A549 (cell line): ENCODE data around the gene FOXJ3. TPM values are rescaled to one million over a fixed set of nuclear protein-coding genes. Genes with fewer than 3 reads are reported as not detected.

Experiments used
- ATAC-seq, 2 experiments: fragments of 200-7000 bp in 1 of 2; fragments of >200 bp in 1 of 2; cut with Nextera tagmentation in 1 of 2; cut with Tn5 transposase in 1 of 2; 3 replicates each; pipeline versions ENCODE4 v1.8.0 to v1.9.1; 2018 to 2020; ENCODE audit warnings: mild to moderate bottlenecking in 1 of 2, moderate library complexity in 1 of 2
- CTCF ChIA-PET: fragments of 300-600 bp; sonication (Branson Sonifier 250); formaldehyde crosslinking; extraction: SDS; loops from one replicate; lab custom pipeline; 2021; ENCODE audit warnings: antibody characterized with exemption, inconsistent platforms; lab: Yijun Ruan, JAX
- POLR2A ChIA-PET: fragments of 350-600 bp; formaldehyde crosslinking; extraction: SDS; loops from one replicate; lab custom pipeline; 2021; ENCODE audit warnings: antibody characterized with exemption, inconsistent platforms; lab: Yijun Ruan, JAX
- DNase-seq, 2 experiments: peaks; one replicate each; pipeline versions ENCODE4 v3.0.0 to v3.0.0-alpha.2; 2011 to 2016; ENCODE audit warnings: low read depth in 1 of 2, low spot score in 1 of 2
- FAIRE-seq: peaks from 2 replicates; lab custom pipeline; 2011; peaks lifted over from hg19 to GRCh38; lab: Jason Lieb, UNC
- H3K27ac ChIP-seq, 2 experiments: fragments of >200 bp; sonication (Bioruptor Twin); formaldehyde crosslinking; 3 replicates each; pipeline ENCODE4 v1.5.1; 2016 to 2017
- H3K4me1 ChIP-seq: fragments of >200 bp; sonication (Bioruptor Twin); formaldehyde crosslinking; 3 replicates; pipeline ENCODE4 v1.6.1; 2016
- H3K4me2 ChIP-seq: fragments of >200 bp; sonication (Bioruptor Twin); formaldehyde crosslinking; 3 replicates; pipeline ENCODE4 v1.6.1; 2016
- H3K4me3 ChIP-seq: fragments of >200 bp; sonication (Bioruptor Twin); formaldehyde crosslinking; 3 replicates; pipeline ENCODE4 v1.5.1; 2016
- H3K9me3 ChIP-seq: fragments of >200 bp; sonication (Bioruptor Twin); formaldehyde crosslinking; 3 replicates; pipeline ENCODE4 v1.6.1; 2016
- CHD4 ChIP-seq: fragments of 200-600 bp; sonication (generic); IDR thresholded peaks from 2 replicates; pipeline ENCODE4 v1.6.1; 2016; ENCODE audit warnings: antibody characterized with exemption, mild to moderate bottlenecking, borderline replicate concordance
- ESRRA ChIP-seq: fragments of 150-350 bp; IDR thresholded peaks from 2 replicates; pipeline ENCODE4 v1.6.1; 2014; ENCODE audit warnings: mild to moderate bottlenecking, low read length, borderline replicate concordance
- FOSL2 ChIP-seq, 2 experiments: fragments of 450-650 bp in 1 of 2; fragments of >200 bp in 1 of 2; sonication (Bioruptor Twin) in 1 of 2; formaldehyde crosslinking; IDR thresholded peaks; 2 replicates each; pipeline versions ENCODE4 v1.5.0 to v1.6.1; 2016 to 2020; ENCODE audit warnings: mild to moderate bottlenecking in 1 of 2, moderate library complexity in 1 of 2
- GATA3 ChIP-seq: IDR thresholded peaks from 2 replicates; pipeline ENCODE4 v1.6.1; 2012; ENCODE audit warnings: borderline replicate concordance
- HEYL ChIP-seq: fragments of 250-450 bp; sonication (Bioruptor Pico); IDR thresholded peaks from 2 replicates; pipeline ENCODE4 v1.8.0; 2021; ENCODE audit warnings: mild to moderate bottlenecking, moderate library complexity
- KDM1A ChIP-seq: fragments of 200-600 bp; sonication (generic); IDR thresholded peaks from 2 replicates; pipeline ENCODE4 v1.6.1; 2016; ENCODE audit warnings: low read depth, mild to moderate bottlenecking
- MAFK ChIP-seq: fragments of 450-650 bp; IDR thresholded peaks from 2 replicates; pipeline ENCODE4 v1.6.1; 2014; ENCODE audit not compliant: partially characterized antibody
- POLR2AphosphoS2 ChIP-seq: conservative IDR thresholded peaks from 2 replicates; pipeline ENCODE4 v1.6.1; 2012; ENCODE audit warnings: low read length, improper control_type of control experiment, inconsistent platforms
- RNF2 ChIP-seq: fragments of 200-600 bp; sonication (generic); IDR thresholded peaks from 2 replicates; pipeline ENCODE4 v1.6.1; 2016; ENCODE audit warnings: low read depth, mild to moderate bottlenecking, antibody characterized with exemption, moderate library complexity, borderline replicate concordance
- TFCP2L1 ChIP-seq: fragments of 250-450 bp; sonication (Bioruptor Pico); IDR thresholded peaks from 2 replicates; pipeline ENCODE4 v1.5.0; 2021; ENCODE audit warnings: mild to moderate bottlenecking
- TP53 ChIP-seq: fragments of 250-450 bp; sonication (Bioruptor Pico); IDR thresholded peaks from 2 replicates; pipeline ENCODE4 v1.5.0; 2021; ENCODE audit warnings: mild to moderate bottlenecking, moderate library complexity
- ZC3H11A ChIP-seq: fragments of 450-650 bp; IDR thresholded peaks from 2 replicates; pipeline ENCODE4 v1.6.1; 2014; ENCODE audit warnings: antibody characterized with exemption, mild to moderate bottlenecking
- ZFP36 ChIP-seq: fragments of 450-650 bp; IDR thresholded peaks from 2 replicates; pipeline ENCODE4 v1.6.1; 2014; ENCODE audit warnings: borderline replicate concordance; ENCODE audit not compliant: partially characterized antibody
- WGBS: methylation state at CpG from one replicate; pipeline ENCODE4 v1.1.6; 2017; ENCODE audit errors: missing lambda C conversion rate; 5-methylcytosine and 5-hydroxymethylcytosine counted together
- polyA plus RNA-seq, 4 experiments: library from polyadenylated mRNA; depleted of rRNA in 3 of 4; stranded (reverse); fragments of >200 nt; fragmentation: RNase III in 1 of 4; extraction: RNeasy Plus Mini Kit Qiagen cat#74134 plus additional on column Dnase treatment in 1 of 4; gene quantifications; 2 replicates in 3 of 4; 3 replicates in 1 of 4; pipeline ENCODE4 v1.2.3, GENCODE V29; 2011 to 2017
- TF ChIP-seq, protein P1 (sequence below): IDR thresholded peaks from 2 replicates; pipeline ENCODE4 v1.6.1; 2012; ENCODE audit warnings: low read depth, borderline replicate concordance
- TF ChIP-seq, protein P2 (sequence below): IDR thresholded peaks from 2 replicates; pipeline ENCODE4 v1.6.1; 2012
- TF ChIP-seq, protein P3 (sequence below): fragments of 200-600 bp; sonication (generic); IDR thresholded peaks from 2 replicates; pipeline ENCODE4 v1.6.1; 2016; ENCODE audit warnings: antibody characterized with exemption, mild to moderate bottlenecking, moderate library complexity

FOXJ3 gene
- polyA plus RNA-seq, 2 of the 4 experiments (the other 2 are of a cell fraction), result 16.8 to 45.0 TPM

DNA sequence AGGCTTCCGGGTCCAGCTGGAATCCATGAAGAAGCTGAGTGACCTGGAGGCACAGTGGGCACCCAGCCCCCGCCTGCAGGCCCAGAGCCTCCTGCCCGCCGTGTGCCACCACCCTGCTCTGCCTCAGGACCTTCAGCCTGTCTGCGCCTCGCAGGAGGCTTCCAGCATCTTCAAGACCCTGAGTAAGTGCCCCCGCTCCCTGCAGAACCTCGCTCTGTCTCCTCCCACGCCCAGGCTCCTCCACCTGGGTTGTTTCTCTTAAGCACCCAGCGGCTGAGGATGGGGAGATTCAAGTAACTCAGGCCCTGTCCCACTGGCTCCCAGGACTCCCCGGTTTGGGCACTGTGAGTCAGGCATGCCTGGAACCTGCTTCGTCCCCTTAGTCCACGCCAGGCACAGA is 180.3 kb downstream of the FOXJ3 start:
- no peak for ATAC-seq
- WGBS, result 45% methylated on average over 7 of the region's 13 CpGs
- FAIRE-seq, result no peak

DNA sequence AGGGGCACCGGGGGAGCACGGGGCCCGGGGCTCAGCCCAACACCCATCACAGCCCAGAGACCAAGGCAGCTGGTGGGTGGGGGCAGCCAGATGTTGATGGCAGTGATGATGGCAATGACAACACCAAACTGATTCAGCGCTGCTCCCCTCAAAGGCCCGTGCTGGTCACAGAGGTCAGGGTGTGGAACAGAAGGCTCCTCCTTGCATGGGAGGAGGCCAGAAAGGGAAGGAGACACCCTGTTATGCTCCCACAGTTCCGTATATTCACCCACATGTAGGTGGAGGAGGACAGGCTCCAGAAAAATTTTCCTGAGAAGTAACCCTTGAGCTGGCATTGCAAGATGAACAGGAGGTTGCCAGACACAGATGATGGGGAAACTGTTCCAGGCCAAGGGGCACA is 181.4 kb downstream of the FOXJ3 start:
- Histone ChIP-seq H3K4me2 (no peak overlapping the region), H3K9me3 (no peaks in the 10 kb centered on the region)
- CTCF ChIA-PET, result interaction anchor here (7.4 kb wide), 1 partner anchor 20 kb away, joined by 46 read pairs; no protein-coding TSS in a partner anchor
- TF ChIP-seq RNF2 (no peak), POLR2AphosphoS2 (no peak), MAFK (no peak), ZC3H11A (no peak), GATA3 (no peak), TFCP2L1 (CRISPR knock-in tag) (no peak), ZFP36 (no peak), ESRRA (no peak)
- TF ChIP-seq, protein P1, sequence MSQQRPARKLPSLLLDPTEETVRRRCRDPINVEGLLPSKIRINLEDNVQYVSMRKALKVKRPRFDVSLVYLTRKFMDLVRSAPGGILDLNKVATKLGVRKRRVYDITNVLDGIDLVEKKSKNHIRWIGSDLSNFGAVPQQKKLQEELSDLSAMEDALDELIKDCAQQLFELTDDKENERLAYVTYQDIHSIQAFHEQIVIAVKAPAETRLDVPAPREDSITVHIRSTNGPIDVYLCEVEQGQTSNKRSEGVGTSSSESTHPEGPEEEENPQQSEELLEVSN, result no peak
- TF ChIP-seq, protein P2, sequence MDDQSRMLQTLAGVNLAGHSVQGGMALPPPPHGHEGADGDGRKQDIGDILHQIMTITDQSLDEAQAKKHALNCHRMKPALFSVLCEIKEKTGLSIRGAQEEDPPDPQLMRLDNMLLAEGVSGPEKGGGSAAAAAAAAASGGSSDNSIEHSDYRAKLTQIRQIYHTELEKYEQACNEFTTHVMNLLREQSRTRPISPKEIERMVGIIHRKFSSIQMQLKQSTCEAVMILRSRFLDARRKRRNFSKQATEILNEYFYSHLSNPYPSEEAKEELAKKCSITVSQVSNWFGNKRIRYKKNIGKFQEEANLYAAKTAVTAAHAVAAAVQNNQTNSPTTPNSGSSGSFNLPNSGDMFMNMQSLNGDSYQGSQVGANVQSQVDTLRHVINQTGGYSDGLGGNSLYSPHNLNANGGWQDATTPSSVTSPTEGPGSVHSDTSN, result no peak
- TF ChIP-seq, protein P3, sequence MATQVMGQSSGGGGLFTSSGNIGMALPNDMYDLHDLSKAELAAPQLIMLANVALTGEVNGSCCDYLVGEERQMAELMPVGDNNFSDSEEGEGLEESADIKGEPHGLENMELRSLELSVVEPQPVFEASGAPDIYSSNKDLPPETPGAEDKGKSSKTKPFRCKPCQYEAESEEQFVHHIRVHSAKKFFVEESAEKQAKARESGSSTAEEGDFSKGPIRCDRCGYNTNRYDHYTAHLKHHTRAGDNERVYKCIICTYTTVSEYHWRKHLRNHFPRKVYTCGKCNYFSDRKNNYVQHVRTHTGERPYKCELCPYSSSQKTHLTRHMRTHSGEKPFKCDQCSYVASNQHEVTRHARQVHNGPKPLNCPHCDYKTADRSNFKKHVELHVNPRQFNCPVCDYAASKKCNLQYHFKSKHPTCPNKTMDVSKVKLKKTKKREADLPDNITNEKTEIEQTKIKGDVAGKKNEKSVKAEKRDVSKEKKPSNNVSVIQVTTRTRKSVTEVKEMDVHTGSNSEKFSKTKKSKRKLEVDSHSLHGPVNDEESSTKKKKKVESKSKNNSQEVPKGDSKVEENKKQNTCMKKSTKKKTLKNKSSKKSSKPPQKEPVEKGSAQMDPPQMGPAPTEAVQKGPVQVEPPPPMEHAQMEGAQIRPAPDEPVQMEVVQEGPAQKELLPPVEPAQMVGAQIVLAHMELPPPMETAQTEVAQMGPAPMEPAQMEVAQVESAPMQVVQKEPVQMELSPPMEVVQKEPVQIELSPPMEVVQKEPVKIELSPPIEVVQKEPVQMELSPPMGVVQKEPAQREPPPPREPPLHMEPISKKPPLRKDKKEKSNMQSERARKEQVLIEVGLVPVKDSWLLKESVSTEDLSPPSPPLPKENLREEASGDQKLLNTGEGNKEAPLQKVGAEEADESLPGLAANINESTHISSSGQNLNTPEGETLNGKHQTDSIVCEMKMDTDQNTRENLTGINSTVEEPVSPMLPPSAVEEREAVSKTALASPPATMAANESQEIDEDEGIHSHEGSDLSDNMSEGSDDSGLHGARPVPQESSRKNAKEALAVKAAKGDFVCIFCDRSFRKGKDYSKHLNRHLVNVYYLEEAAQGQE, result no peak
- TF ChIP-seq, all 56 proteins: peak for 0
- POLR2A ChIA-PET, result interaction anchor here (0.6 kb wide), 1 partner anchor 874 kb away, joined by 3 read pairs; no protein-coding TSS in a partner anchor
- FAIRE-seq, result no peak
- no peak overlapping the region for H3K27ac ChIP-seq
- DNase-seq, result no peak
- ATAC-seq, result no peak
- H3K4me3 ChIP-seq, result no peak overlapping the region
- H3K4me1 ChIP-seq, result peaks cover 7% of the 10 kb centered on the region; the same call in 1 of the 3 replicates
- WGBS, result 38% methylated on average over 1 of the region's 6 CpGs

More for the DNA sequence above, 180.3 kb downstream of the FOXJ3 start:
- no peak for TF ChIP-seq HEYL (CRISPR knock-in tag)
- TF ChIP-seq FOSL2 (IDR thresholded peaks at IDR 0.05), result no peak
- TF ChIP-seq FOSL2 (CRISPR knock-in tag; IDR thresholded peaks at IDR 0.05), result no peak
- POLR2A ChIA-PET, result no interaction called here
- H3K4me1 ChIP-seq, result peaks cover 7% of the 10 kb centered on the region; the same call in 1 of the 3 replicates
- H3K9me3 ChIP-seq, result no peaks in the 10 kb centered on the region
- H3K4me3 ChIP-seq, result no peak overlapping the region
- no peak overlapping the region for H3K4me2 ChIP-seq
- no peak for DNase-seq
- no peak overlapping the region for H3K27ac ChIP-seq
- CTCF ChIA-PET, result interaction anchor here (7.4 kb wide), 1 partner anchor 19 kb away, joined by 46 read pairs; no protein-coding TSS in a partner anchor

DNA sequence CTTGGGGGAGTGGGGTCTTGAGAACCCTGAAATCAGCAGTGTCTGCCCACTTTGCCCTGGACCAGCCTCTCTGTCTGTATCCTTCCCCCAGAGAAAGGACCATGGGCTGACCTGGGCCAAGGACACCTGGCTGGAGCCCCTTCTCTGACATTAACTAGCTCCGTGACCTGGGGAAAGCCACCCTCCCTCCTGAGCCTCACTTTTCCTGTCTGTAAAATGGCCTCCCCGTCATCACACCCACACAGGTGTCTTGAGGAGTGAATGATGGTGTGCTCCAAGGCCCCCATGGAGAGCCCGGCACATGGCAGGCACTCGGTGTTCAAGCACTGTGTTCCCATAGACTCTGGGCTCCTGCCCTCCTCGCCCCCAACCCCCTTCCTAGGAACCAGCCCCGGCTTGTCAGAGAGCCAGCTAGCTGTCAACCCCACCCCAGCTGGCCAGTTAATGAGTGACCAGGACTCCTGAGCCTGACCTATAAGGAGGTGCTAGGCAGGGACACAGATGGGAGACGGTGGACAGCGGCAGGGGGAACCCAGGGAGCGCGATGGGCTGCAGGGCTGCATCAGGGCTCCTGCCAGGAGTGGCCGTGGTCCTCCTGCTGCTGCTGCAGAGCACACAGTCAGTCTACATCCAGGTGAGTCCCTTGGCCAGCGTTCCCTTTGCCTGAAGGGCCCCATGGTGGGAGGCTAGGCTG is 182.0 kb downstream of the FOXJ3 start, which contains the start of gene GUCA2B:
Gene GUCA2B, plus strand, starts transcription at position 504 of the 694 bp plus-strand sequence. Its CDS starts 41 bp downstream, at position 545.
- Histone ChIP-seq H3K4me1 (peaks cover 7% of the 10 kb centered on the region; the same call in 1 of the 3 replicates), H3K27ac (no peak within 1 kb of the TSS), H3K9me3 (no peaks in the 10 kb centered on the region), H3K4me3 (no peak within 1 kb of the TSS), H3K4me2 (no peak within 1 kb of the TSS)
- no peak for DNase-seq
- no peak for FAIRE-seq
- no peak for ATAC-seq
- ChIA-PET CTCF (interaction anchor here (7.4 kb wide), 1 partner anchor 21 kb away, joined by 46 read pairs; no protein-coding TSS in a partner anchor), POLR2A (interaction anchor here (0.6 kb wide), 1 partner anchor 874 kb away, joined by 3 read pairs; no protein-coding TSS in a partner anchor)
- WGBS, result 35% methylated on average over 4 of the region's 12 CpGs
- TF ChIP-seq CHD4 (no peak), KDM1A (no peak), TP53 (CRISPR knock-in tag) (no peak)
